Gastrocnemius medialis (tissue), 4 donors: Measurements from ENCODE around the gene FGF14.

Source experiments
- CTCF ChIP-seq, 5 experiments: fragments of 450-650 bp in 3 of 5; fragments of 200-600 bp in 2 of 5; sonication (generic) in 2 of 5; IDR thresholded peaks in 4 of 5; conservative IDR thresholded peaks in 1 of 5; 1 replicate in 4 of 5; 2 replicates in 1 of 5; pipeline ENCODE4 v1.5.1; 2016 to 2019; ENCODE audit warnings: antibody characterized with exemption in 5 of 5, mild to moderate bottlenecking in 3 of 5, moderate library complexity in 3 of 5
- POLR2A ChIP-seq, 2 donors: fragments of 450-650 bp; IDR thresholded peaks; one replicate each; pipeline ENCODE4 v1.6.1; 2017; ENCODE audit warnings: antibody characterized with exemption in 2 of 2, mild to moderate bottlenecking in 2 of 2, moderate library complexity in 2 of 2

GRCh38 chr13:101686003-101686402 lies 715.8 kb downstream of the FGF14 start:
- no peak for TF ChIP-seq CTCF (IDR thresholded peaks at IDR 0.05 in 4 of 5, conservative IDR thresholded peaks at IDR 0.05 in 1 of 5)
- TF ChIP-seq POLR2A (IDR thresholded peaks at IDR 0.05), result no peak
